Measurements from ENCODE around the gene PARP11.

The PARP11 gene

GRCh38 chr12:3802721-3803120 is 70.5 kb downstream of the PARP11 start:
- H3K9ac ChIP-seq (ENCODE audit: low read depth, low read length, poor library complexity, severe bottlenecking), result no peak overlapping the region
- no peak overlapping the region for H3K4me3 ChIP-seq (ENCODE audit: low read length, poor library complexity, severe bottlenecking)
- H3F3A ChIP-seq (ENCODE audit: low read depth), result no peaks in the 10 kb centered on the region
- H3K36me3 ChIP-seq (ENCODE audit: insufficient read depth, low read length), result no peaks in the 10 kb centered on the region
- no peaks in the 10 kb centered on the region for H3K4me1 ChIP-seq (ENCODE audit: insufficient read depth, low read length, poor library complexity, severe bottlenecking)
- no peak overlapping the region for H2AFZ ChIP-seq (ENCODE audit: low read length)
- H3K27me3 ChIP-seq (ENCODE audit: insufficient read depth, low read length, poor library complexity, severe bottlenecking), result no peaks in the 10 kb centered on the region
- H3K9me3 ChIP-seq (ENCODE audit: insufficient read depth, low read depth, low read length), result no peaks in the 10 kb centered on the region
- H3K4me2 ChIP-seq (ENCODE audit: low read depth, low read length, poor library complexity, severe bottlenecking), result no peak overlapping the region
- no peaks in the 10 kb centered on the region for H4K20me1 ChIP-seq (ENCODE audit: insufficient read depth, low read length, poor library complexity, severe bottlenecking)
- no peaks in the 10 kb centered on the region for H3K9me2 ChIP-seq (replicated peaks; ENCODE audit: low read depth, low read length)
- TF ChIP-seq EZH2phosphoT487 (IDR thresholded peaks at IDR 0.05; ENCODE audit: borderline replicate concordance) (no peak), CTCF (conservative IDR thresholded peaks at IDR 0.05; ENCODE audit: low read length) (no peak)
- no peaks in the 10 kb centered on the region for H3K79me2 ChIP-seq (ENCODE audit: insufficient read depth, low read length)

DNA sequence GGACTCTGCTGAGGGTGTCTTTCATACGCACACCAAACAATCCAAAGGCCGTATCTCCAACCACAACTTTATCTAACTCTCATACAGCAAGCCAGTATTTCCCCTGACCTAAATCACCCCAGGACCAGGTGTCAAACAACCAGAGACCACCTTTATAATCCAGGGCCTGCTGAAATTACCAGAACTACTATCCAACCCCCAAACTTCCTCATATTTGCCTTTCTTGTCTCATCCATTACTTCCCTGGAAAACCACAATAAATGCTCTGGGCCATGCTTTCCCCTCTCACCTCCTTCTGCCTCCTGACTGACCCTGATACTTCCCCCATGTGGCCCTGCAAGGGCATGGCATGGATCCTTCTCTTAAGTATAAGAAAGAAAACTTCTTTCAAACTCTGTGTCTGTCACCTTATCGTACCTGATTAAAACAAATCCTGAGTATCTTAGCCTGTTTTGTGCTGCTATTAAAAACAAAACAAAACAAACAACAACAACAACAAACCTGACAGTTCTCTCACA is 75.6 kb downstream of the PARP11 start:
- H3F3A ChIP-seq (ENCODE audit: low read depth), result no peaks in the 10 kb centered on the region
- no peak overlapping the region for H3K9ac ChIP-seq (ENCODE audit: low read depth, low read length, poor library complexity, severe bottlenecking)
- H3K36me3 ChIP-seq (ENCODE audit: insufficient read depth, low read length), result no peaks in the 10 kb centered on the region
- H3K4me3 ChIP-seq (ENCODE audit: low read length, poor library complexity, severe bottlenecking), result no peak overlapping the region
- TF ChIP-seq EZH2phosphoT487 (IDR thresholded peaks at IDR 0.05; ENCODE audit: borderline replicate concordance) (no peak), CTCF (conservative IDR thresholded peaks at IDR 0.05; ENCODE audit: low read length) (peak; percentile 45)
- no peak overlapping the region for H3K4me2 ChIP-seq (ENCODE audit: low read depth, low read length, poor library complexity, severe bottlenecking)
- H3K27me3 ChIP-seq (ENCODE audit: insufficient read depth, low read length, poor library complexity, severe bottlenecking), result no peaks in the 10 kb centered on the region
- no peaks in the 10 kb centered on the region for H3K4me1 ChIP-seq (ENCODE audit: insufficient read depth, low read length, poor library complexity, severe bottlenecking)
- H3K9me2 ChIP-seq (replicated peaks; ENCODE audit: low read depth, low read length), result no peaks in the 10 kb centered on the region
- no peaks in the 10 kb centered on the region for H3K79me2 ChIP-seq (ENCODE audit: insufficient read depth, low read length)
- H4K20me1 ChIP-seq (ENCODE audit: insufficient read depth, low read length, poor library complexity, severe bottlenecking), result no peaks in the 10 kb centered on the region
- no peak overlapping the region for H2AFZ ChIP-seq (ENCODE audit: low read length)
- no peaks in the 10 kb centered on the region for H3K9me3 ChIP-seq (ENCODE audit: insufficient read depth, low read depth, low read length)

DNA sequence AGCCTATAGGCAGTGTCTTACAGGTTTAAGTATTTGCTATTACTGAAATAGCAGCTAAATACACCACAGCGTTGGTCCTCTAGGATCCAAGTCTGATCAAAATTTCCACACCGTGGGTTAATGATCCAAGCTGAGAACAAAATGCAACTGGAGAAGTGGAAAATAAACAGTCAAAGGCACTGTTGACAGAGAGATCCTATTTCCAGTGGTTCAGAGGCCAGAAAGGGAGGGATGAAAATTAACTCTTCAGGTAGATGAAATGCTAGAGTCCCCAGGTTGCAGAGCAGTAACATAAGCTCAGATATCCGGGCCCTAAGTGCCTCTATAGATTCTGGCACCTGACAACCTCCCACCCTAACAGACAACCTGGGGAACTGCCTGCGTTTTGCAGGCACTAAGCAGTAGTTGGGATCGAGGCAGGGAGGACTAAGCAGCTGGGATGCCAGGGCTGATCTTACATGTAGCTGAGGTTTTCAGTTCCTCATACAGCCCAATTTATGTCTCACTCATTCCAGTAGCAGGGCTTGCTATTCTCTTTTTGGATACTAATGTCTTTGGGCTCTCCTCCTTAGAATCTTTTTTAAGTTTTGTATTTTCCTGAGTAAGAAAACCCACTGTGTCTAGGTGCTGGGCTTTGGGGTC is 77.6 kb downstream of the PARP11 start:
- TF ChIP-seq EZH2phosphoT487 (IDR thresholded peaks at IDR 0.05; ENCODE audit: borderline replicate concordance) (no peak), CTCF (conservative IDR thresholded peaks at IDR 0.05; ENCODE audit: low read length) (no peak)

More for the DNA sequence above, 77.6 kb downstream of the PARP11 start:
- Histone ChIP-seq H3F3A (ENCODE audit: low read depth) (no peaks in the 10 kb centered on the region), H3K9me3 (ENCODE audit: insufficient read depth, low read depth, low read length) (no peaks in the 10 kb centered on the region), H3K4me1 (ENCODE audit: insufficient read depth, low read length, poor library complexity, severe bottlenecking) (no peaks in the 10 kb centered on the region), H3K4me2 (ENCODE audit: low read depth, low read length, poor library complexity, severe bottlenecking) (no peak overlapping the region), H3K4me3 (ENCODE audit: low read length, poor library complexity, severe bottlenecking) (no peak overlapping the region), H3K27me3 (ENCODE audit: insufficient read depth, low read length, poor library complexity, severe bottlenecking) (no peaks in the 10 kb centered on the region), H2AFZ (ENCODE audit: low read length) (no peak overlapping the region), H3K9ac (ENCODE audit: low read depth, low read length, poor library complexity, severe bottlenecking) (no peak overlapping the region), H3K36me3 (ENCODE audit: insufficient read depth, low read length) (no peaks in the 10 kb centered on the region), H3K9me2 (replicated peaks; ENCODE audit: low read depth, low read length) (no peaks in the 10 kb centered on the region), H4K20me1 (ENCODE audit: insufficient read depth, low read length, poor library complexity, severe bottlenecking) (no peaks in the 10 kb centered on the region), H3K79me2 (ENCODE audit: insufficient read depth, low read length) (no peaks in the 10 kb centered on the region)
